ENCODE data around the gene ZNF837.
A peak's percentile ranks its signal among the peaks of the same experiment; 100 is the strongest.

The ZNF837 gene

GRCh38 chr19:58416604-58417003 is 35.8 kb upstream of the ZNF837 start:
- Histone ChIP-seq H3K27ac (ENCODE audit: low read length) (no peak overlapping the region), H3K36me3 (replicated peaks; ENCODE audit: low read depth, low read length) (peaks cover 44% of the 10 kb centered on the region), H3K27me3 (ENCODE audit: low read depth, low read length) (no peaks in the 10 kb centered on the region), H3K4me1 (ENCODE audit: low read length) (no peaks in the 10 kb centered on the region), H3K9me3 (ENCODE audit: insufficient read depth, low read length) (no peaks in the 10 kb centered on the region), H2AFZ (ENCODE audit: low read depth, low read length) (no peak overlapping the region), H3K4me2 (ENCODE audit: low read length) (no peak overlapping the region), H3K9ac (ENCODE audit: low read length) (no peak overlapping the region), H3K79me2 (ENCODE audit: low read length) (0 out of 2 replicates have a peak, but pooled peaks cover 4% of the 10 kb centered on the region), H3K4me3 (ENCODE audit: low read length) (no peak overlapping the region), H4K20me1 (ENCODE audit: insufficient read depth, low read length) (no peaks in the 10 kb centered on the region)
- no peak for TF ChIP-seq CTCF (IDR thresholded peaks at IDR 0.05; ENCODE audit: low read depth, low read length)

- peak overlapping the region; percentile 15 for H3K27ac ChIP-seq (ENCODE audit: low read length)
- peaks cover 26% of the 10 kb centered on the region for H3K79me2 ChIP-seq (ENCODE audit: low read length)
- peak overlapping the region; percentile 41 for H2AFZ ChIP-seq (ENCODE audit: low read depth, low read length)
- H3K27me3 ChIP-seq (ENCODE audit: low read depth, low read length) = no peaks in the 10 kb centered on the region
- H3K9me3 ChIP-seq (ENCODE audit: insufficient read depth, low read length) = no peaks in the 10 kb centered on the region
- H3K4me1 ChIP-seq (ENCODE audit: low read length) = peaks cover 15% of the 10 kb centered on the region
- peak overlapping the region; percentile 93 for H3K4me2 ChIP-seq (ENCODE audit: low read length)
- H3K4me3 ChIP-seq (ENCODE audit: low read length) = peak overlapping the region; percentile 93
- peak overlapping the region; percentile 94 for H3K9ac ChIP-seq (ENCODE audit: low read length)
- TF ChIP-seq CTCF (IDR thresholded peaks at IDR 0.05; ENCODE audit: low read depth, low read length) (no peak), EZH2phosphoT487 (IDR thresholded peaks at IDR 0.05; ENCODE audit: low read depth) (no peak)
- no peaks in the 10 kb centered on the region for H3K36me3 ChIP-seq (replicated peaks; ENCODE audit: low read depth, low read length)
- H4K20me1 ChIP-seq (ENCODE audit: insufficient read depth, low read length) = no peaks in the 10 kb centered on the region
These were observed 28.4 kb upstream of the ZNF837 start for GRCh38 chr19:58409010-58409790.

GRCh38 chr19:58408152-58409009 is 27.6 kb upstream of the ZNF837 start, which contains the start of gene ZNF584:
TSS of gene ZNF584 (plus strand) at chr19:58408649. CDS start at chr19:58409148, 499 bp downstream.
- TF ChIP-seq CTCF (IDR thresholded peaks at IDR 0.05; ENCODE audit: low read depth, low read length) (peak; percentile 52), EZH2phosphoT487 (IDR thresholded peaks at IDR 0.05; ENCODE audit: low read depth) (no peak)
- Histone ChIP-seq H3K36me3 (replicated peaks; ENCODE audit: low read depth, low read length) (no peaks in the 10 kb centered on the region), H3K79me2 (ENCODE audit: low read length) (peaks cover 26% of the 10 kb centered on the region), H3K27ac (ENCODE audit: low read length) (peak within 1 kb of the TSS; percentile 66), H2AFZ (ENCODE audit: low read depth, low read length) (peak within 1 kb of the TSS; percentile 41), H3K27me3 (ENCODE audit: low read depth, low read length) (no peaks in the 10 kb centered on the region), H3K4me1 (ENCODE audit: low read length) (peaks cover 15% of the 10 kb centered on the region), H3K4me3 (ENCODE audit: low read length) (peak within 1 kb of the TSS; percentile 93), H4K20me1 (ENCODE audit: insufficient read depth, low read length) (no peaks in the 10 kb centered on the region), H3K9ac (ENCODE audit: low read length) (peak within 1 kb of the TSS; percentile 94), H3K4me2 (ENCODE audit: low read length) (peak within 1 kb of the TSS; percentile 95), H3K9me3 (ENCODE audit: insufficient read depth, low read length) (no peaks in the 10 kb centered on the region)

GRCh38 chr19:58407658-58408151 is 26.9 kb upstream of the ZNF837 start:
- Histone ChIP-seq H3K79me2 (ENCODE audit: low read length) (peaks cover 26% of the 10 kb centered on the region), H3K36me3 (replicated peaks; ENCODE audit: low read depth, low read length) (peaks cover 6% of the 10 kb centered on the region), H3K9ac (ENCODE audit: low read length) (peak overlapping the region; percentile 94), H3K4me2 (ENCODE audit: low read length) (peak overlapping the region; percentile 95), H3K27me3 (ENCODE audit: low read depth, low read length) (no peaks in the 10 kb centered on the region), H4K20me1 (ENCODE audit: insufficient read depth, low read length) (no peaks in the 10 kb centered on the region), H3K4me3 (ENCODE audit: low read length) (peak overlapping the region; percentile 93), H3K27ac (ENCODE audit: low read length) (peak overlapping the region; percentile 66), H2AFZ (ENCODE audit: low read depth, low read length) (peak overlapping the region; percentile 8; the same call in 1 of the 2 replicates), H3K4me1 (ENCODE audit: low read length) (peaks cover 15% of the 10 kb centered on the region), H3K9me3 (ENCODE audit: insufficient read depth, low read length) (no peaks in the 10 kb centered on the region)
- TF ChIP-seq EZH2phosphoT487 (IDR thresholded peaks at IDR 0.05; ENCODE audit: low read depth) (no peak), CTCF (IDR thresholded peaks at IDR 0.05; ENCODE audit: low read depth, low read length) (no peak)
